ENCODE results near the gene MRGPRD.
"Not testable (repeated sequence)": the region's sequence is repeated elsewhere in the genome, so short reads cannot be mapped to it uniquely, and the experiment has no call there.

The MRGPRD gene

GRCh38 chr11:69005631-69006368 is 25.0 kb upstream of the MRGPRD start:
- no peak for DNase-seq (ENCODE audit: low spot score)

- no peak for DNase-seq (ENCODE audit: low spot score)
Measured at GRCh38 chr11:69005183-69005630, 24.4 kb upstream of the MRGPRD start.

DNA sequence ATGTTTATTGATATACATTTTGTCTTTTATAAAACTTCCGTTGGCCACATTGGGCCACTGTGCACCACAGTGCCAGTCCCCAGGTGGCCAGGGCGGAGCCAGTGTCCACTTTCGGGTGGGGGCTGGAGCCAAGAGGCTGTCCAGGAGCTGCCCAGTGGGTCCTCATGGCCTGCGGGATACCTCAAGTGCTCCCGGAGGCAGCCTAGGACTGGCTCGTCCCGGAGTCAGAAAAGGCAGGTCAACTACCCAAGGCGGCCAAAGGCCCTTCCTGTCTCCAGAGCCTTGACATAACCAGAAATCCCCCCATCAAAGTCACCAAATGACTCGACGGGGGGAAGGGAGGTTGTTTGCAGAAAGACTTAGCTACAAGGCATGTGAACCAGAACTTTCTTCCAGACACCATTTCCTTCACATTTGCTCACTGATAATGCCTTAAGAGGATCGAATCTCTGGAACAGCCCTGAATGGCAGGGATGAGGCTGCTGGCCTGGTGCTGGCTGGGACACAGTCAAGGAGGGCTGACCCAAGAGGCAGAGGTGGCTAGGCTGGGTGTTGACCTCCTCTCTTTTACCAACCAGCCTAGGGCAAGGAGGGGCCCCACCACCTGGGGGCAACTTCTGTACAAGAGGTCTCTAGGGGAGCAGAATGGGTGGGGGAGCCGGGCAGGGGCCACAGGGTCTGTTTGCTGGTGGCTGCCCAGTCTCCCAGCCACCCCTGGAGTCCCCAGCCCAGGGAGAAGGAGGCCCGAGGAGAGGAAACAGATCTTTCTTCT is 23.8 kb upstream of the MRGPRD start:
- no peak for DNase-seq (ENCODE audit: low spot score)

DNA sequence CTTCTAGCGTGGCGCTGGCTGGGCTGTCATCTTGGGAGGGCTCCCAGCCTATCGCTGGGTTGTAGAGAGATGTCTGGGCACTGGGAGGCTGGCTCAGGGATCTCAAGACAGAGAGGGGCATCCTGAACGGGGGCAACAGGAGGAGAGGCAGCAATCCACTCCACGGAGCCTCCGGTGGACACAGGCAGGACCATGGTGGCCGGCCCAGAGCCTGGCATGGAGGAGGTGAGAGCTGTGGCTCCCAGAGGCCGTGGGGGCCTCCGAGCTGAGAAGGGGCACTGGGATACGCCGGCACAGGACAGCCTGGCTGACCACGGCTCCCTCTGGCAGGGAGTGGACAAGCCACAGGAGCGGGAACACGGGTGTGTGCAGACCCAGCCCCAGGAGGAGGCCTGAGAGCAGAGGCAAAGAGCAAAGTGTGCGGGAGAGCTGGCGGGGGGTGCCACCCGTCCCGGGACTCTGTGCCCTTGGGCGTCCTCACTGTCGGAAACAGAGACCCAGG is 23.1 kb upstream of the MRGPRD start:
- no peak for DNase-seq (ENCODE audit: low spot score)

- no peak for DNase-seq (ENCODE audit: low spot score)
Measured at GRCh38 chr11:69003301-69003865, 22.6 kb upstream of the MRGPRD start.

DNA sequence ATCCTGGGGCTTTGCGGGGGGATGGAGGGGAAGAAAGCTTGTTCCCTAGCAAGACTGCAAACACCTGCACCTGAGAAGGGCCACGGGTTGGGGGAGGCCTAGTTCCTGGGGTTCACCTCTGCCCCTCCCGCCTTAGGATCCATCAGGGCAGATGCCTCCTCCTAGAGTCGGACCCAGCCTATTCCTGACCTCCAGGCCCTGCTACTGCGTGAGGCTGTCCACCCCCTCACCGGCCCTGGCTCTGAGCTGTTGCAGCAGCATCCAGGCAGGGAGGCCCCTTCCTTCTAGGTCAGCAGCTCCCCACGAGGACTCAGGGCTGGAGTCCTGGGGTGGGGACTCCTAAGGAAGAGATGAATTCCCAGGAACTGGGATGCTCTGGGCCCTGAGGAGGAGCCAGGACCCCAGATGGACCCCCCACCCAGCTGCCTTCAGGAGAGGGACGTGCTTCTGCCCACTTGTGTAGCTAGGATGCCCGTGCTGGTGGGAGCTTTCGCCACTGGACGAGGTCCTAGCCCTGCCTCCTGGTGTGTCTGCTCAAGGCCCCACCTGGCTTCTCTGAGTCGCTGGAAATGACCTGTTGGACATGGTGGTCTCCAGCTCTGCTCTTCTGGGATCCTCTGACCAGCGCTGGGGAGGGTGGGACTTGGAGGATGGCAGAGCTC is 21.9 kb upstream of the MRGPRD start:
- DNase-seq (ENCODE audit: low spot score) = no peak

GRCh38 chr11:69002110-69002569 is 21.4 kb upstream of the MRGPRD start:
- DNase-seq (ENCODE audit: low spot score) = no peak

DNA sequence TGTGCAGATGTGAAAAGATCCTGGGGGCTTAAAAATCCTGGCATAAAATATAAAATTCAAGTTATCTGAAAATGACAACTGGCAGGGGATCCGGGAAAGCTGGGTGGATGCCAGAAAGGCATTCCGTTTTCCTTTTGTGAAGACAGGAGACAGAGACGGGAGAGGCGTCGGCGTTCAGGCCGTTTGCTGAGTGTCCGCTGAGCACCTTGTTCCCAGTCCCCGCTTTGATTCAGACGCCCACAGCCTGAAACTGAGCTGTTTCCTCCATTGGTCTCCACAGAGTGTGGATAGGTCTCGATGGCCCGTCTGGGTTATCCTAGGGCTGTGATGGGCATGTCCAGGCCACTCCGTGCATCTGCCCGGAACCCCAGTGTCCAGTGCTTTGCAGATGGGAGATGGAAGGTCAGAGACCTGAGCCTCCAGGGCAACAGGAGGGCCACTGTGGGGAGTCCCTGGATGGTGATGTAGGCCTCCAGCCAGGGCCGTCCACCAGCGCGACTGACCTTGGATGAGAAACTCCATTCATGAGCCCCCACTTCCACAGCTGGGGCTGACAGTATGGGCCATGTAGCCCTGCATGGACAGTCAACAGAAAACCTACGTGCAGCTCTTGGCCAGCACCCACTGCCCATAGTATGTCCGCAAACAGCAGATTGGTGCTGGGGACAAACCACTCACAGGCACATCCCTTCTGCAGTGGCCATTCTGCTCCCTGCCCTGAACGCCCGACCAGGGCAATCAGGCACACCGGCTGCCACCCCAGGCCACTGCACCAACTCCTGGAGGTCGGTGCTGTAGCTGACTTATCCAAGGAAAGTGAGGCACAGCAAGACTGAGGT is 20.7 kb upstream of the MRGPRD start:
- no peak for DNase-seq (ENCODE audit: low spot score)

- peak; percentile 89 for DNase-seq (ENCODE audit: low spot score)
Measured at GRCh38 chr11:69000831-69001242, 20.1 kb upstream of the MRGPRD start.

DNA sequence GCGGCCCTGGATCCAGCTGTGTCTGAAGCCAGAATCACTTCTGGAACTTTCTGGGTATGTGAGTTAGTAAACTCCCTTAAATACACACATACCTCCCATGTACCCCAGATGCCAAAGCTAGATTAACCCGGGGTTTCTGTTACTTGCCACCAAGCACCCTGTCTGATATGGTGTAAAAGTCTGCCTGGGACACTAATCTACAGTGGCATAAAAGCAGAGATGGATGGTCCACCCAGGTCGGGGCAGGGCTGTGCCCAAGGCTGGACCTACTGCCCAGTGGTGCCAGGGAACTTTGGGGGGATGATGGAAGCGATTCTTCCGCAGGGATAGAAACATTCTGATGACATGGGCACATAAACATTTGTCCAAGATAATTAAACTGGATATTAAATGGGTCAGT is 19.6 kb upstream of the MRGPRD start:
- DNase-seq (ENCODE audit: low spot score) = no peak

DNA sequence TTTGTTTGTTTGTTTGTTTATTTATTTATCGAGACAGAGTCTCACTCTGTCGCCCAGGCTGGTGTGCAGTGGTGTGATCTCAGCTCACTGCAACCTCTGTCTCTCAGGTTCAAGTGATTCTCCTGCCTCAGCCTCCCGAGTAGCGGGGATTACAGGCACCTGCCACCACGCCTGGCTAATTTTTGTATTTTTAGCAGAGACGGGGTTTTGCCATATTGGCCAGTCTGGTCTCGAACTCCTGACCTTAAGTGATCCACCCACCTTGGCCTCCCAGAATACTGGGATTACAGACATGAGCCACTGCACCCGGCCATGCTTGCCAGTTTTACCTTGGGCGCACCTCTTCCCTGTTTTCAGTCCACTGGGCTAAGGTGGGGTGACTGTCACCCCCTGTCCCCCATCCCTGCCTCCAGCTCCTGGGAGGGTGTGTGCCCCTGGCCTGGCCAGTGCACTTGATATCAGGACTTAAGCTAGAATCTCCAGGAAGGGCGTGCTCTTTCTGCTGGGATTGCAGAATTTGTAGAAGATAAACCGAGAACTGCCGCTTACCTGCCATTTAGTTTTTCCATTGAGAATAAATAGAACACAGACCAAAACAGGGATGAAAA is 19.1 kb upstream of the MRGPRD start:
- DNase-seq (ENCODE audit: low spot score) = not testable (repeated sequence)

- no peak for DNase-seq (ENCODE audit: low spot score)
Measured at GRCh38 chr11:68999093-68999747, 18.4 kb upstream of the MRGPRD start.

- DNase-seq (ENCODE audit: low spot score) = no peak
Measured at GRCh38 chr11:68998390-68998911, 17.7 kb upstream of the MRGPRD start.

DNA sequence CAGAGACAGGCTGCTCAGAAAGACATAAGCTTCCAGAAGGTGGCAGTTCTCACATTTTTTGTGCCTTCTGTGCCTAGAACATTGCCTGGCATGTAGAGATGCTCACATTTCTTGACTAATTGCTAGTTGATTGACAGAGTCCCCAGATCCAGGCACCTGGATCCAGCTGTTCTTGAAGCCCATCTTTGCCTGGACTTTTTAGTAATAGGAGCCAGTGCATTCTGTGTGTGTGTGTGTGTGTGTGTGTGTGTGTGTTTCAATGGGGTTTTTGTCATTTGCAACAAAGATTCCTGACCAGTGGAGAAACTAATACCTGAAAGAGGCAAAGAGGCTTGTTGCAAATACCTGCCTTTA is 17.2 kb upstream of the MRGPRD start:
- no peak for DNase-seq (ENCODE audit: low spot score)

DNA sequence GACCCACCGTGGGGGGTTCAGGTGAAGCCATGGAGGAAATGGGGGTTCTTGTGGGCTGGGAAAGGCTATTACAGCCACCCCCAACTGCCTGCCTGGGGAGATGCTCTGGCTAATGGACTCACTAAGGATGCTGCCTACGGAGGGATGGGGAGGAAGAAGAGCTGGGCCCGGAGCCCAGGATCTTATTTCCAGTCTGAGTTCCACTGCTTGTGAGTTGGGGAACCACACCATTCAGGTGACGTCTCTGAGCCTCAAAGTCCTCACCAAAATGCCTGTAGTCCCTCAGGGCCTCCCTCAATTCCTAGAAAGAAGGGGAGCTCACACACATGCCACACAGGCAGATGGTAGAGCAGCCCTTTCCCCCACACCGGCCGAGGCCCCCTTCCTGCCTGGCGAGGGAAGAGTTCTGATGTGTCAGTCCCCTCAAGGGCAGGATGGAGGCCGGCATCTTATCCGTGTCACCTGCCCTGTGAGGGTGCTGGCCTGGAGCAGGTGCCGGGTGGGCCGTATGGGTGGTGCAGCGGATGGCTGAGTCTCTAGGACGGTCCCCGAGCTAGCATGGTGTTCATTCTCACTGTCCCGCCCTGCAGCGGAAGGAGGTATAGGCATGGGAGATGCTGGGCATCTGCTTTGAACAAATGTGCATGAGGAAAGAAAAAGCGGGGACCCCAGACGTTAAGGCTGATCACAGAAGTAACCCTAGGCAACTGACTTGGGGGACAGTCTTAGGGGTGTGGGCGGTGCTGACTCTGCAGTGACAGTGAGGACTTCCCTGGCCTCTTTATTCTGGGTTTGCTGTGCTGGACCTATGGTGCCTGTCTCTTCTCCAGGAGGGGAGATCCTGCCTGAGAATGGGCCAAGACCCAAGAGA is 16.6 kb upstream of the MRGPRD start:
- DNase-seq (ENCODE audit: low spot score) = no peak

GRCh38 chr11:68996376-68997123 is 15.8 kb upstream of the MRGPRD start:
- no peak for DNase-seq (ENCODE audit: low spot score)

- no peak for DNase-seq (ENCODE audit: low spot score)
Measured at GRCh38 chr11:68994894-68995285, 14.1 kb upstream of the MRGPRD start.

- no peak for DNase-seq (ENCODE audit: low spot score)
Measured at GRCh38 chr11:68994161-68994893, 13.5 kb upstream of the MRGPRD start.

Measured in AG08396 (cell line).